Stimulated activated CD8-positive, alpha-beta memory T cell treated with anti-CD3 and anti-CD28 coated beads, Interleukin-12 subunit alpha, Interleukin-12 subunit beta, amount 100 ng/mL, for 1 hour (primary cell): Measurements from ENCODE around the gene PARP12.

Experiments
- DNase-seq: peaks from one replicate; pipeline ENCODE4 v3.0.0-alpha.2; 2020; ENCODE audit warnings: low read depth

The PARP12 gene

DNA sequence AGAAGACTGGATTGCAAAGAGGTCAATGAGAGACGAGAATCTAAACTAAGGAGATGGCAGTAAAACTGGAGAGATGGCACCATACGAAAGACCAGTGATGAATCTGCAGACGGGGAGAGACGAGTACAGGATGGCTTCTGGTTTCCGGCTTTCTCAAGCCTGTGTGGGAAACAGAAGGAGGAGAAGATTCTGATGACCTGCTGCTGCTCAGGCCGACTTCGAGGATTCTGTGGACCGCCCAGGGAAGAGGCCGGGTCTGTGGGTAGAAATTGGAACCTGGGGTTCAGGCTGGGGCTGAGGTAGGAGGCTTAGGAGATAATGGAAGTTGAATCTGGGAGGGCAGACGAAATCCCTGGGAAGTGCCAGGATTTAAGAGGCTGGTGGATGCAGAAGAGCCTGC is 48.6 kb downstream of the PARP12 start:
- DNase-seq: no peak

GRCh38 chr7:140013676-140014075 is 49.1 kb downstream of the PARP12 start:
- DNase-seq: no peak

GRCh38 chr7:140010194-140010895 is 52.4 kb downstream of the PARP12 start:
- no peak for DNase-seq

DNA sequence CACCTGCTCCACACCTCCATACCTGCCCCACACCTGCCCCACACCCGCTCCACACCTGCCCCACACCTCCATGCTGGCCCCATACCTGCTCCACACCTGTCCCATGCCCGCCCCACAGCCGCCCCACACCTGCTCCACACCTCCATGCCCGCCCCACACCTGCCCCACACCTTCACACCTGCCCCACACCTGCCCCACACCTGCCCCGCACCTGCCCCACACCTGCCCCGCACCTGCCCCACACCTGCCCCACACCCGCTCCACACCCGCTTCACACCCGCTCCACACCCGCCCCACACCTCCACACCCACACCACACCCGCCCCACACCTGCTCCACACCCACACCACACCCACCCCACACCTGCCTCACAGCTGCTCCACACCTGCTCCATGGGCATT is 53.0 kb downstream of the PARP12 start:
- no peak for DNase-seq

- DNase-seq: no peak
Observed at GRCh38 chr7:140008755-140009610, 53.8 kb downstream of the PARP12 start.

DNA sequence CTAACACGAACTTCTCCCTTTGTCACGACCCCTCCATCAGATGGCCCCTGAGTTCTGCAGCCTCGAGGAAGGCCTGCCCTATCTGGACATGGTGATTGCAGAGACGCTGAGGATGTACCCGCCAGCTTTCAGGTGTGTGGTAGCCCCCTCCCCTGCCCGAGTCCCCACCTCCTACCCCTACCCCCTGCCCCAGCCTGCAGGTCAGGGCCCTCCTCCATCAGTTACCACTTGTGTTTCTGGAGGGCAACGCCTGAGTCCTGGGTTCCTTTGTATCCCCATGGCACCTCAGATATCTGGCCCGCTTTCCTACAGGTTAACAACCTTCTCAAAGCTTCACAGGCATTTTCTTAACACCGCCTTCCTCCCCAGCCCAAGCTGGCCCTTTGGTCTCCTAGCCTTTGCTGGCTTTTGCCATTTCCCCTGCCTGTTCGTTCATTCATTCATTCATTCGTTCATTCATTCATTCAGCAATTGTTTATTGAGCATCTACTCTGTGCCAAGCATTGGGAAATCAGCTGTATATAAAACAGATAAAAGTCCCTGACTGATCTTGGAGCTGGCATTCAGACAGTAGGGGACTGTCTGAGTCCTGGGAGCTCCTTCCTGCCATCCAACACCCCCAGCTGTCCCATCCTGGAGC is 55.6 kb downstream of the PARP12 start:
- DNase-seq: no peak

DNA sequence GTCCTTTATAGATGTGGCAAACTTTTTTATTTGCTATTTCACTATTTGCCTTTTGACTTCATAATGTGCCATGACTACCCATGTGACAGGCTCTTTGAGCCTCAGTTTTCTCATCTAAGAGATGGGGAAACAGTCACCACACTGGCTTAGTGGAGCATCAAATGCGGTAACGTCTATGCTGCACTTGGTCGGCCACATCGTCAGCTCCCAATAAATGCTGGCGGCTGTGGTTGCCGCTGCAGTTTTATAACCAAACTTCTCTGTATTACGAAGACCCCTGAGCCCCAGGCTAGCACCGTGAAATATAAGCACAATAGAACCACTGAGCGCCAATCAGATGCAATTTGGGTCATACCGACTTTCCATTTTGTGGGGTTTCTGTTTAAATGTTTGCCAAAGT is 56.2 kb downstream of the PARP12 start:
- no peak for DNase-seq

DNA sequence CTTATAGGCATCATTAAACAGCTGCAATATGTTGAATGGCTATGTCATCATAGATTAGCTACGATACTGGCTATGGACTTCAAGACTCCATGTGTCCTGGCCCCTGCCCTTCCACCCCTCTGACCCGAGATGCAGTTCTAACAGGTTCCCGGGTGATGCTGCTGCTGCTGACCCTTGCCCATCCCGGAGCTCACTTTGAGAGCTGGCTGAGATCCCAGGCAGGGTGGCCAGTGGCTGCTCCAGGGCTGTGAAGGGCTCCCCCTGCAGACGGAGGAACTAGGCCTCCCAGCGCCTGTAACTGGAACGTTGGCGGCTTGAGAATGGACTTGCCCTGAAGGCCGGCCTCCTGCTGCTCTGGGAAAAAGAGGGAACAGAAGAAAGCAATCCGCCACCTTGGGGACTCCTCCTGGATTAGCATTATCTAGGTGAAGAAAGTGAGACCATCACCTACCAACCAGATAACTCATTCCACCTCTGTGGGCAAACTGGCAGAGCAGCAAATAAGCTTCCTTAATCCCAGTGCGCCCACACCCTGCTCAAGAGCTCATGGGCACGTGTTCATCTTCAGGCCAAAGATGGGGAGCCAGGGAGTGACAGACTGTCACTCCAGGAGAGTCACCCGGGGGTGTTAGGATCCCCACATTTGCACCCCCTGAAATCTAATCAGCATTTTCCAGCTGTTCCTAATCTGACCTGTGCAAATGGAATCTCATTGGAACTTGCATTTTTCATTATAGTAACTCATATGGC is 56.8 kb downstream of the PARP12 start:
- DNase-seq: no peak

- no peak for DNase-seq
Observed at GRCh38 chr7:140005341-140005740, 57.4 kb downstream of the PARP12 start.

DNA sequence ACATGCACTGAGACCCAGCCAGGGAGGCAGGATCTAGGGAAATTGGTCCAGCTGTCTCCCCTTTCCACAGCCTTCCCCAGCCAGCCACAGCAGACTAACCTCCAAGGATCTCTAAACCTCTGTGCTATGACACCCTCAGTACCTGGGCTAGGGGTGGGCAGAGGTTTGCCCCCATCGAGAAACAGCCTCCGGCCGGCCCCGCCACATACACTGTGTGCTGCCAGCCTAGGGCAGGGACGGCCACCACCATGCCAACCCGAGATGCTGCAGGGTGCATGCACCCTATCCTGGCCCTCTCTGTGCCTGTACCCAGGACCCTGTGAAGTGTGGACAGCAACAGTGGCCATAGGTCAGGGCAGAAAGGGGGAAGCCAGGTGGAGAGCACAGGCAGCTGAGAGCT is 58.1 kb downstream of the PARP12 start:
- DNase-seq: no peak

DNA sequence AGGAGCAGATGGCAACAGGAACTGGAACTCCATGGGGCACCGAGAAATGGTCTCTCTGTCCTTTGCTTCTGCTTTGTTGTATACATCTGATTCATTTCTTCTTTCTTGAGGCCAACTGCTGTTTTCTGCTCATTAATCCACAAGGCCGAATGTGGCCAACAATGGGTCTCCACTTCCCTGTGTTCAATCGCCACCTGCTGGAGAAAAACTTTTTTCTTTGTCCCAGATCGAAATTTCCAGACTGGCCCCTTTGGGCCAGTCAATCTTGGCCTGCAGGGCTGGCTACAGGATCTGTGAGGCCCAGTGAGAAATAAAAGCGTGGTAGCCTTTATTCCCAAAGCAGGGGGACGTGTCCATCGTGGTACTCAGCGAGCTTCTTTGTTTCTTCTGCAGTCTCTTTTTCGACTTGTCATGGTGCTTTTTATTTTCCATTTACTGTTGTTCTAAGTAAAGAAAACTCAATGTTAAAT is 58.8 kb downstream of the PARP12 start:
- DNase-seq: peak; percentile 6

- DNase-seq: no peak
Observed at GRCh38 chr7:140000666-140001268, 62.0 kb downstream of the PARP12 start.

GRCh38 chr7:139999516-139999915 is 63.2 kb downstream of the PARP12 start:
- no peak for DNase-seq

- no peak for DNase-seq
Observed at GRCh38 chr7:139998572-139998971, 64.2 kb downstream of the PARP12 start.

DNA sequence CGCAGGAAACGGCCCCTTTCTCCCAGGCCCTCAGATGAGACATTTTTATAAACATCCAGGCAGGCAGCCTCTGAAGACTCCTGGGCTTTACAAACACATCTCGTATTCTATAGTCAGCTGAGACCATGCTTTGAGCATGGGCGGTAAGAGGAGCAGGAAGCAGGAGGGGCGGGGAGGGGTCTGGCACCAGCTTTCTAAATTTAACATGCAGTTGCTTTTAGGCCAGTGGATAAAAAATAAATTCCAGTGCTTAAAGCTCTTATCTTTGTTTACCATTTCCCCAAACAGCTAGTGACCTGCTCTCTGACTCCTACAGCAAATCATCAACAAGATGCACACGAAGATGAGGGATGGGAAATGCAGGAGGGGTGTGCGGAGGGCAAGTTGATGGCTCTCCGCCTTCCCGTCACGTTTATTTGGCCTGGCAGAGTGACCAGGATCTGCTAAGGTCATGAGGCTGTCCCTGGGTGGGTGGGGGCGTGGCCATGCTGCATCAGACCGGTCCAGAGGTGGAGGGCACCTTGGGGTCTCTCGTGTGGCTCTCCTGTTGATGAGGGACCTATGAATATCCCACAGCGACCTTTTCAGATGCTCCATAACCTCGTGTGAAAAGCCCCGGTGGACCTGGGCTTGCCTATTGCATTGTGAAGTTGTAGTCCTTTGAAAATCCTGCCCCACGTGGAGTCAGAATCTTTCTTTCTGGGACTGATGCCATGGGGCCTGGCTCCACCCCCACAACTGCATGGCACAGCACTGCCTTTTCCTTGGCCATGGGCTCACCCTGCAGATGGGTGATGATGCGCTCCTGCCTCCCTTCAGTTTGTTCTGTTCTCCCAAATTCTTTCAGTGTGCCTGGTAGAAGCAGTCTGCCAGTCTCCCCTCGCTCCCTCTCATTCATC is 67.5 kb downstream of the PARP12 start:
- DNase-seq: no peak

- DNase-seq: no peak
Observed at GRCh38 chr7:139994356-139994755, 68.4 kb downstream of the PARP12 start.

DNA sequence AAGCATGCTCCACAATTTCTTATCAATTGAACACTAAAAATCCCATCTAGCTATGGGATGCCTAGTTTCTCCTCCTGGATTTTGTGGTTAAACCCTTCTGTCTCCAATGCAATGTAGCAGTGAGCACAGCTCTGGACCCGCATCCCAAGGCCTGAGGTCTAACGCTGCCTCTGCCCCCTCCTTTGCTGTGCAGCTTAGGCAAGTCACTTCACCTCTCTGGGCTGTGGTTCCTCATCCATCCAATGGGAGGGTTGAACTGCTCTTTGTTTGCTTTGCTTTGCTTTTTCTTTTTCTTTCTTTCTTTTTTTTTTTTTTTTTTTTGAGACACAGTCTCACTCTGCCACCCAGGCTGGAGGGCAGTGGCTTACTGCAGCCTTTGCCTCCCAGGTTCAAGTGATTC is 69.2 kb downstream of the PARP12 start:
- DNase-seq: no peak

DNA sequence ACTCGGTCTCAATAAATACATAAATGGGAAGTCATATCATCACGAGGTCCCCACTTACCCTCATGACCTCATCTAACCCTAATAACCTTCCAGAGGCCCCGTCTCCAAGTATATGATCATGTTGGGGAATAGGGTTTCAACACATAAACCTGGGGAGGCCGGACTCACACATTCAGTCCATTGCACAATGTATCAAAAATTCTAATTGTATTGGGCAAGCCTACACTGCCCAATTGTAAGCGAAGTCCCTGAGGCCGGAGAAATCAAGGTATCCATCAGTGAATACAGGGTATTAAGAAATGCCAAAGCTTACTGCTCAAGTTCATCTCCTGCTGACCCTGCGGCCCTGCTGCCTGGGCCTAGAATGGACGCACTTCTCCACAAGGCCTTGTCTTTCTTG is 69.6 kb downstream of the PARP12 start:
- DNase-seq: no peak

DNA sequence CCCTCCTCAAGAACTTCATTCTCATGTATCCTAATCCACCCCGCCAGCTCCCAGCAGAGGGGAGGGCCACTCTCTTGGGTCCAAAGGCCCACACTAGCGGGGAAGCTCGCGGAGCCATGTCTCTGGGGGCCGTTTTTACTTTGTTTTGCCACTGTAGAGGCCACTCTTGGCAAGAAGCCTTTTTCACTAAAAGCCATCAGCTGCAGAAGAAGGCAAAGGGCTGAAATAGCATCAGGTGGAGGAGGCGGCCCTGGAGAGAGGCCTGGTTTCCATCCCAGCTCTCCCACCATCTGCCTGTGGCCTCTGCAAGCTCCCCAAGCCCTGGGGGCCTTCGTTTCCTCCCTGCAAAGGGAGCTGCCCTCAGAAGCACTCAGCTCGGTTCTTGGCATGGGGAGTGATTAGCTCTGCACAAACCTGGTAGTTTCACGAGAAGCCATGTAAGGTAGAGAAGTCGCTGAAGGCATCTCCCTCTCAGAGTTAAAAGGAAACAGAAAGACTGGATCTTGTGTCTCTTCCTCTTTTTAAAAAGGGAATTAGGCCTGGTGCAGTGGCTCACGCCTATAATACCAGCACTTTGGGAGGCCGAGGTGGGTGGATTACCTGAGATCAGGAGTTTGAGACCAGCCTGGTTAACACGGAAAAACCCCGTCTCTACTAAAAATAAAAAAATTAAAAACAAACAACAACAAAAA is 70.3 kb downstream of the PARP12 start:
- no peak for DNase-seq

- DNase-seq: no peak
Observed at GRCh38 chr7:139991911-139992310, 70.8 kb downstream of the PARP12 start.
